ENCODE results near the gene PPP2R2C. TPM values are rescaled to one million over a fixed set of nuclear protein-coding genes. Genes with fewer than 3 reads are reported as not detected.

The PPP2R2C gene
- total RNA-seq, 1 donor from 2014 or later, result not detected

DNA sequence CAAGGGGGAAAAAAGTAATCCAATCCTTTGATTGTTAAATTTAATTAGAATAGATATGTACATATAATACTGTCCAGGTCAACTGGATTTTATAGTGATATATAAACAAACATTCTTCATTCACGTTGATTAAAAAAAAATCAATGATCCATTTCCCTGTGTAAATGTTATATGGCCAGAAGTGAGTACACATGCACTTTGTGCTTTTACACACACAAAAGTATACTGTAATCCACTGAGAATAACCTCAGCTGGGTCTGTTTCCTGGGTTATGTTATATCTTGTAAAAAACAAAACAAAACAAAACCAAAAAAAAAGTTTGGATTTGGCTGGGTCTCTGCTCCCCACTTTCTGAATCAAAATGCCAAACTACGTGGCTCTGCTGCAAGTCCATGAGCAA lies 151.1 kb downstream of the PPP2R2C start:
- no peak for DNase-seq (ENCODE audit: extremely low spot score, unreplicated experiment)
- Mint-ChIP-seq H3K36me3 (ENCODE audit: unreplicated experiment) (no peaks in the 10 kb centered on the region), H3K27ac (ENCODE audit: unreplicated experiment) (no peak overlapping the region), H3K27me3 (ENCODE audit: unreplicated experiment) (peaks cover 33% of the 10 kb centered on the region), H3K9me3 (ENCODE audit: unreplicated experiment) (peaks cover 3% of the 10 kb centered on the region), H3K4me1 (ENCODE audit: unreplicated experiment) (no peaks in the 10 kb centered on the region), H3K4me3 (ENCODE audit: unreplicated experiment) (no peak overlapping the region)
- TF ChIP-seq, protein P1, sequence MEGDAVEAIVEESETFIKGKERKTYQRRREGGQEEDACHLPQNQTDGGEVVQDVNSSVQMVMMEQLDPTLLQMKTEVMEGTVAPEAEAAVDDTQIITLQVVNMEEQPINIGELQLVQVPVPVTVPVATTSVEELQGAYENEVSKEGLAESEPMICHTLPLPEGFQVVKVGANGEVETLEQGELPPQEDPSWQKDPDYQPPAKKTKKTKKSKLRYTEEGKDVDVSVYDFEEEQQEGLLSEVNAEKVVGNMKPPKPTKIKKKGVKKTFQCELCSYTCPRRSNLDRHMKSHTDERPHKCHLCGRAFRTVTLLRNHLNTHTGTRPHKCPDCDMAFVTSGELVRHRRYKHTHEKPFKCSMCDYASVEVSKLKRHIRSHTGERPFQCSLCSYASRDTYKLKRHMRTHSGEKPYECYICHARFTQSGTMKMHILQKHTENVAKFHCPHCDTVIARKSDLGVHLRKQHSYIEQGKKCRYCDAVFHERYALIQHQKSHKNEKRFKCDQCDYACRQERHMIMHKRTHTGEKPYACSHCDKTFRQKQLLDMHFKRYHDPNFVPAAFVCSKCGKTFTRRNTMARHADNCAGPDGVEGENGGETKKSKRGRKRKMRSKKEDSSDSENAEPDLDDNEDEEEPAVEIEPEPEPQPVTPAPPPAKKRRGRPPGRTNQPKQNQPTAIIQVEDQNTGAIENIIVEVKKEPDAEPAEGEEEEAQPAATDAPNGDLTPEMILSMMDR (IDR thresholded peaks at IDR 0.05), result no peak

- DNase-seq (ENCODE audit: extremely low spot score, unreplicated experiment), result no peak
- H3K27ac Mint-ChIP-seq (ENCODE audit: unreplicated experiment), result no peak overlapping the region
- H3K4me3 Mint-ChIP-seq (ENCODE audit: unreplicated experiment), result no peak overlapping the region
- H3K36me3 Mint-ChIP-seq (ENCODE audit: unreplicated experiment), result no peaks in the 10 kb centered on the region
- H3K9me3 Mint-ChIP-seq (ENCODE audit: unreplicated experiment), result peaks cover 3% of the 10 kb centered on the region
- no peaks in the 10 kb centered on the region for H3K4me1 Mint-ChIP-seq (ENCODE audit: unreplicated experiment)
- peaks cover 33% of the 10 kb centered on the region for H3K27me3 Mint-ChIP-seq (ENCODE audit: unreplicated experiment)
- TF ChIP-seq, protein P1 (IDR thresholded peaks at IDR 0.05), result no peak
These were observed 151.8 kb downstream of the PPP2R2C start for GRCh38 chr4:6320663-6321062.

DNA sequence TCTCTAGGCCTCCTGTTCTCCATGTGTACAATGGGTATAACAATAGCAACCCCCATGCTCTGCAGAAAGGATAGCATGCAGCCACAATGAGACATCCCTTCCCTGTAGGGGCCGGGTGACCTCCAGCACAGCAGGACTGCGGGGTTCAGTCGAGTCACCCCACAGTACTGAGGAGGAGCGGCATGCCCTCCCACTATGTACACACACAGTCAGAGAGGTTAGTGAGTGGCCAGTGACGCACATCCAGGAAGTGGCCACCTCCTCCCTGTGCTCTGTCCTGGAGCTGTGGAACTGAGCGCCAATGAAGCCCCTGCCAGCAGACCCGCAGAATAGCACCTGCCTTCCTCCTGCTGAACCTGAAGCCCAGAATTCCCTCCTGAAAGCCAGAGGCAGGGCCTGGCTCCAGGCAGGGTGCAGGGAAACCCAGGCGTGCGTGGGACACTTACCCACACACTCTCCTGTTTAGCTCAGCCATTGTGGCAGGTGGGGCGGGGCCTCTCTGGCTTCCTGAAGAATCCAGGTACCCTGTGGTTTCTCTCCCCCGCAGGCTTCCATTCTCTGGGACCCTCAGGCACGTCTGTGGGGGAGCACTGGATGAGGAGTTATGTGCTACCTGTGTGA lies 152.8 kb downstream of the PPP2R2C start:
- TF ChIP-seq, protein P1 (IDR thresholded peaks at IDR 0.05), result no peak
- peaks cover 3% of the 10 kb centered on the region for H3K9me3 Mint-ChIP-seq (ENCODE audit: unreplicated experiment)
- peaks cover 32% of the 10 kb centered on the region for H3K27me3 Mint-ChIP-seq (ENCODE audit: unreplicated experiment)
- no peaks in the 10 kb centered on the region for H3K36me3 Mint-ChIP-seq (ENCODE audit: unreplicated experiment)
- H3K4me3 Mint-ChIP-seq (ENCODE audit: unreplicated experiment), result no peak overlapping the region
- no peak for DNase-seq (ENCODE audit: extremely low spot score, unreplicated experiment)
- no peak overlapping the region for H3K27ac Mint-ChIP-seq (ENCODE audit: unreplicated experiment)
- no peaks in the 10 kb centered on the region for H3K4me1 Mint-ChIP-seq (ENCODE audit: unreplicated experiment)

GRCh38 chr4:6318206-6318605 lies 154.2 kb downstream of the PPP2R2C start:
- Mint-ChIP-seq H3K27ac (ENCODE audit: unreplicated experiment) (no peak overlapping the region), H3K9me3 (ENCODE audit: unreplicated experiment) (peaks cover 3% of the 10 kb centered on the region), H3K4me3 (ENCODE audit: unreplicated experiment) (no peak overlapping the region), H3K27me3 (ENCODE audit: unreplicated experiment) (peaks cover 39% of the 10 kb centered on the region), H3K36me3 (ENCODE audit: unreplicated experiment) (no peaks in the 10 kb centered on the region), H3K4me1 (ENCODE audit: unreplicated experiment) (no peaks in the 10 kb centered on the region)
- DNase-seq (ENCODE audit: extremely low spot score, unreplicated experiment), result no peak
- TF ChIP-seq, protein P1 (IDR thresholded peaks at IDR 0.05), result no peak

DNA sequence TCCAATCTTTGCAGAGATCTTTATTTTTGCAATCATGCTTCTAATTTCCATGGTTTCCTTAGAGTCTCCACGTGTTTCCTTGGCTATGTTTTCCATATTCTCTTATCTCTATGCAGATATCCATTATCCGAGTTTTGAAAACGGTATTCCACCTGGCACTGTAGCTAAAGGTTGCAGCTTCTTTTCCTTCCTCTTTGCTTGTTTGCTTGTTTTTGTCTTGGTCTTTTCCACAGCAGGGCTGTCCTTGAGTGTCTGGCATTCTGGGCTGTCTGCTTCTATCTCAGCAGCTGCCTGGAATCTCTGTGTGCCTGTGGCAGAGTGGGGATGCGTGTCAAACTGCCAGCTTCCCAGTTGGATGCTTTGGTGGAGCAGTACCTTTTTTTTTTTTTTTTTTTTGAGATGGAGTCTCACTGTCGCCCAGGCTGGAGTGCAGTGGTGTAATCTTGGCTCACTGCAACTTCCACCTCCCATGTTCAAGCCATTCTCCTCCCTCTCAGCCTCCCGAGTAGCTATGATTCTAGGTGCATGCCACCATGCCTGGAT lies 155.9 kb downstream of the PPP2R2C start:
- TF ChIP-seq, protein P1 (IDR thresholded peaks at IDR 0.05), result no peak
- Mint-ChIP-seq H3K27me3 (ENCODE audit: unreplicated experiment) (peaks cover 47% of the 10 kb centered on the region), H3K27ac (ENCODE audit: unreplicated experiment) (no peak overlapping the region), H3K9me3 (ENCODE audit: unreplicated experiment) (peaks cover 3% of the 10 kb centered on the region), H3K36me3 (ENCODE audit: unreplicated experiment) (no peaks in the 10 kb centered on the region), H3K4me3 (ENCODE audit: unreplicated experiment) (no peak overlapping the region), H3K4me1 (ENCODE audit: unreplicated experiment) (no peaks in the 10 kb centered on the region)
- no peak for DNase-seq (ENCODE audit: extremely low spot score, unreplicated experiment)
